ENCODE results near the gene GPR137.

The GPR137 gene

GRCh38 chr11:64334764-64335735 is 49.4 kb downstream of the GPR137 start:
- H3K9me3 ChIP-seq (replicated peaks in 1 of 2; ENCODE audit: control insufficient read depth in 2 of 2, insufficient read depth in 1 of 2, low read depth in 1 of 2, low read length in 2 of 2) = no peaks in the 10 kb centered on the region
- no peak overlapping the region for H2BK15ac ChIP-seq (ENCODE audit: low read length)
- H3K4ac ChIP-seq (ENCODE audit: low read length) = no peak overlapping the region
- H3K27me3 ChIP-seq (ENCODE audit: control insufficient read depth in 3 of 3, insufficient read depth in 3 of 3, low read depth in 1 of 3, low read length in 3 of 3) = peaks cover 0 to 16% (median 3%) of the 10 kb centered on the region in 3 experiments
- no peak overlapping the region for H4K91ac ChIP-seq (ENCODE audit: low read depth, low read length, poor library complexity)
- H3K27ac ChIP-seq (replicated peaks; ENCODE audit: low read length) = no peak overlapping the region
- no CpG with 5 or more reads among the region's 13 CpGs for WGBS, 2 donors (ENCODE audit: extremely low coverage in 2 of 2, insufficient read length in 2 of 2, insufficient replicate concordance in 1 of 2)
- no peak overlapping the region for H2BK120ac ChIP-seq (ENCODE audit: low read depth, low read length)
- H3K18ac ChIP-seq (ENCODE audit: low read length) = peak overlapping the region; percentile 13
- H2AFZ ChIP-seq (ENCODE audit: low read length) = no peak overlapping the region
- H4K8ac ChIP-seq (ENCODE audit: low read depth, low read length) = no peak overlapping the region
- H2BK12ac ChIP-seq (ENCODE audit: low read length) = no peak overlapping the region
- no peak overlapping the region for H2BK5ac ChIP-seq (ENCODE audit: low read length)
- peaks cover 1% of the 10 kb centered on the region for H3K79me1 ChIP-seq (ENCODE audit: low read depth, low read length)
- no peak overlapping the region for H3K4me2 ChIP-seq (ENCODE audit: insufficient read depth, low read length, poor library complexity, severe bottlenecking)
- H2AK5ac ChIP-seq (ENCODE audit: low read depth, low read length) = no peak overlapping the region
- H3K14ac ChIP-seq (ENCODE audit: low read length) = no peak overlapping the region
- H3K23ac ChIP-seq (ENCODE audit: low read depth, low read length, poor library complexity) = no peak overlapping the region
- peaks cover 0 to 2% of the 10 kb centered on the region in 2 donors for H3K4me1 ChIP-seq (ENCODE audit: control insufficient read depth in 2 of 2, insufficient read depth in 1 of 2, low read depth in 1 of 2, low read length in 2 of 2)
- H3K36me3 ChIP-seq (replicated peaks in 1 of 2; ENCODE audit: control insufficient read depth in 2 of 2, insufficient read depth in 2 of 2, low read length in 2 of 2) = peaks cover 0 to 2% of the 10 kb centered on the region in 2 donors
- DNase-seq (ENCODE audit: low spot score) = no peak
- H3K9ac ChIP-seq (ENCODE audit: low read depth, low read length, poor library complexity) = no peak overlapping the region
- H3K4me3 ChIP-seq (ENCODE audit: low read length in 2 of 2) = no peak overlapping the region

DNA sequence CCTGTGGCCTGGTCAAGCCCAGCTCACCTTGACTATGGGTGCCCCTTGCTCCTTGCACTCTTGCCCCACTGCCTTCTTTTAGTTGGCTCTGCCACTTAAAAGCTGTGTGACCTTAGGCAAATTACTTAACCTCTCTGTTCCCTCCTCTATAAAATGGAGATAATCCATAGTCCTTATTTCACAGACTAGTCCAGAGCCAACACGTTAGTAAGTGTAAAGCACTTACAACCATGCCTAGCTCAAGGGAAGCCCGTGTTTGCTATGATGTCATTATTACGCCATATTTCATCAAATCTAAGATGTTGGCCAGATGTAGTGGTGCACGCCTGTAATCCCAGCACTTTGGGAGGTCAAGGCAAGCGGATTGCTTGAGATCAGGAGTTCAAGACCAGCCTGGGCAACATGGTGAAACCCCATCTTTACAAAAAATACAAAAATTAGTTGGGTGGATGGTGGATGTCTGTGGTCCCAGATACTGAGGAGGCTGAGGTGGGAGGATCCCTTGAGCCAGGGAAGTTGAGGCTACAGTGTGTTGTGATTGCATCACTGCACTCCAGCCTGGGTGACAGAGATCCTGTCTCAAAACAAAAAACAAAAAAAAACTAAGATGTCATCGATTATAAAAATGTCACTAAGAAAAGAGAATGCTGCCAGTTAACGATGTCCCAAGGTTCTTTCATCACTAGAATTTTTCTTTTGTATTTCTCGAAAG is 52.0 kb downstream of the GPR137 start:
- H3K4ac ChIP-seq (ENCODE audit: low read length) = no peak overlapping the region
- no peak overlapping the region for H3K27ac ChIP-seq (replicated peaks; ENCODE audit: low read length)
- WGBS, 2 donors (ENCODE audit: extremely low coverage in 2 of 2, insufficient read length in 2 of 2, insufficient replicate concordance in 1 of 2) = no CpG with 5 or more reads among the region's 8 CpGs
- H4K8ac ChIP-seq (ENCODE audit: low read depth, low read length) = no peak overlapping the region
- peaks cover 2 to 14% of the 10 kb centered on the region in 2 donors for H3K4me1 ChIP-seq (ENCODE audit: control insufficient read depth in 2 of 2, insufficient read depth in 1 of 2, low read depth in 1 of 2, low read length in 2 of 2)
- no peaks in the 10 kb centered on the region for H3K36me3 ChIP-seq (replicated peaks in 1 of 2; ENCODE audit: control insufficient read depth in 2 of 2, insufficient read depth in 2 of 2, low read length in 2 of 2)
- H2BK5ac ChIP-seq (ENCODE audit: low read length) = no peak overlapping the region
- H3K79me1 ChIP-seq (ENCODE audit: low read depth, low read length) = peaks cover 1% of the 10 kb centered on the region
- H3K9me3 ChIP-seq (replicated peaks in 1 of 2; ENCODE audit: control insufficient read depth in 2 of 2, insufficient read depth in 1 of 2, low read depth in 1 of 2, low read length in 2 of 2) = no peaks in the 10 kb centered on the region
- H4K91ac ChIP-seq (ENCODE audit: low read depth, low read length, poor library complexity) = no peak overlapping the region
- H2BK12ac ChIP-seq (ENCODE audit: low read length) = no peak overlapping the region
- no peak overlapping the region for H2BK120ac ChIP-seq (ENCODE audit: low read depth, low read length)
- no peak overlapping the region for H3K23ac ChIP-seq (ENCODE audit: low read depth, low read length, poor library complexity)
- peaks cover 0 to 38% (median 11%) of the 10 kb centered on the region in 3 experiments for H3K27me3 ChIP-seq (ENCODE audit: control insufficient read depth in 3 of 3, insufficient read depth in 3 of 3, low read depth in 1 of 3, low read length in 3 of 3)
- no peak overlapping the region for H2BK15ac ChIP-seq (ENCODE audit: low read length)
- no peak overlapping the region for H2AK5ac ChIP-seq (ENCODE audit: low read depth, low read length)
- no peak overlapping the region for H3K4me3 ChIP-seq (ENCODE audit: low read length in 2 of 2)
- H2AFZ ChIP-seq (ENCODE audit: low read length) = no peak overlapping the region
- H3K9ac ChIP-seq (ENCODE audit: low read depth, low read length, poor library complexity) = no peak overlapping the region
- no peak overlapping the region for H3K18ac ChIP-seq (ENCODE audit: low read length)
- no peak for DNase-seq (ENCODE audit: low spot score)
- no peak overlapping the region for H3K14ac ChIP-seq (ENCODE audit: low read length)
- H3K4me2 ChIP-seq (ENCODE audit: insufficient read depth, low read length, poor library complexity, severe bottlenecking) = no peak overlapping the region

DNA sequence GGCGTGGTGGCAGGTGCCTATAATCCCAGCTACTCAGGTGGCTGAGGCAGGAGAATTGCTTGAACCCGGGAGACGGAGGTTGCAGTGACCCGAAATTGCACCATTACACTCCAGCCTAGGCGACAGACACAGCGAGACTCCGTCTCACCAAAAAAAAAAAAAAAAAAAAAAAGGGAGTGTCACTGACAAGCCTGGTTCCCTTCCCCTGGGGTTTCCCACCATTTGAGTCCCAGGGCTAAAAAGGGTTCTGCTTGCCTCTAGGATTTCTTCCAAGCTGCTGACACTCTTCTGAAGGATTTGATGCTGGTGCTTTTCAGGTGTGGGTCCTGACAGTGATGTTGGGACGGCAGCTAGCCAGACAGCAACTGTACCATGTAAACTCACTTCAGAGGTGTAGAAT is 53.1 kb downstream of the GPR137 start:
- Histone ChIP-seq H3K4me2 (ENCODE audit: insufficient read depth, low read length, poor library complexity, severe bottlenecking) (no peak overlapping the region), H3K4ac (ENCODE audit: low read length) (no peak overlapping the region), H3K18ac (ENCODE audit: low read length) (no peak overlapping the region), H3K14ac (ENCODE audit: low read length) (no peak overlapping the region), H3K27me3 (ENCODE audit: control insufficient read depth in 3 of 3, insufficient read depth in 3 of 3, low read depth in 1 of 3, low read length in 3 of 3) (peaks cover 0 to 41% (median 11%) of the 10 kb centered on the region in 3 experiments), H2BK5ac (ENCODE audit: low read length) (no peak overlapping the region), H2AK5ac (ENCODE audit: low read depth, low read length) (no peak overlapping the region), H3K27ac (replicated peaks; ENCODE audit: low read length) (no peak overlapping the region), H2AFZ (ENCODE audit: low read length) (no peak overlapping the region), H3K23ac (ENCODE audit: low read depth, low read length, poor library complexity) (no peak overlapping the region), H3K36me3 (replicated peaks in 1 of 2; ENCODE audit: control insufficient read depth in 2 of 2, insufficient read depth in 2 of 2, low read length in 2 of 2) (no peaks in the 10 kb centered on the region), H2BK120ac (ENCODE audit: low read depth, low read length) (no peak overlapping the region), H3K79me1 (ENCODE audit: low read depth, low read length) (peaks cover 1% of the 10 kb centered on the region), H4K91ac (ENCODE audit: low read depth, low read length, poor library complexity) (no peak overlapping the region), H3K9me3 (replicated peaks in 1 of 2; ENCODE audit: control insufficient read depth in 2 of 2, insufficient read depth in 1 of 2, low read depth in 1 of 2, low read length in 2 of 2) (no peaks in the 10 kb centered on the region), H3K9ac (ENCODE audit: low read depth, low read length, poor library complexity) (no peak overlapping the region), H3K4me1 (ENCODE audit: control insufficient read depth in 2 of 2, insufficient read depth in 1 of 2, low read depth in 1 of 2, low read length in 2 of 2) (peaks cover 6 to 17% of the 10 kb centered on the region in 2 donors), H3K4me3 (ENCODE audit: low read length in 2 of 2) (no peak overlapping the region), H2BK15ac (ENCODE audit: low read length) (no peak overlapping the region), H2BK12ac (ENCODE audit: low read length) (no peak overlapping the region), H4K8ac (ENCODE audit: low read depth, low read length) (no peak overlapping the region)
- no CpG with 5 or more reads among the region's 8 CpGs for WGBS, 2 donors (ENCODE audit: extremely low coverage in 2 of 2, insufficient read length in 2 of 2, insufficient replicate concordance in 1 of 2)
- DNase-seq (ENCODE audit: low spot score) = no peak

All from neuronal stem cell (in vitro differentiated cells).